OCI-LY3 (cell line): ENCODE results near the gene KCNH2.

ENCODE experiments used
- H2AFZ ChIP-seq: fragments of 200-600, 300-600 bp; shearing (Covaris generic); 2 replicates; pipeline ENCODE4 v1.6.0; 2014; ENCODE audit warnings: antibody characterized with exemption, low read depth, low read length
- H3K27ac ChIP-seq: fragments of 200-600, 300-600 bp; sonication (generic); 2 replicates; pipeline ENCODE4 v1.5.1; 2014; ENCODE audit warnings: mild to moderate bottlenecking, low read length, moderate library complexity, mixed read lengths
- H3K27me3 ChIP-seq: fragments of 200-600, 300-600 bp; sonication (generic); 2 replicates; pipeline ENCODE4 v1.6.1; 2014; ENCODE audit warnings: low read depth, low read length, mixed read lengths
- H3K36me3 ChIP-seq: fragments of 200-600, 300-600 bp; sonication (generic); replicated peaks from 2 replicates; pipeline ENCODE3; 2014; ENCODE audit warnings: low read depth, low read length, mixed read lengths
- H3K4me1 ChIP-seq: fragments of 300-600, 200-600 bp; sonication (generic); 2 replicates; pipeline ENCODE4 v1.6.1; 2014; ENCODE audit warnings: low read length, mixed read lengths
- H3K4me2 ChIP-seq: fragments of 200-600, 300-600 bp; sonication (generic); 2 replicates; pipeline ENCODE4 v1.6.1; 2014; ENCODE audit warnings: low read length, mixed read lengths
- H3K4me3 ChIP-seq: fragments of 300-600, 200-600 bp; sonication (generic); 2 replicates; pipeline ENCODE4 v1.5.1; 2014; ENCODE audit warnings: antibody characterized with exemption, mild to moderate bottlenecking, low read length, moderate library complexity
- H3K79me2 ChIP-seq: fragments of 300-600, 200-600 bp; shearing (Covaris generic); 2 replicates; pipeline ENCODE4 v1.6.1; 2014; ENCODE audit warnings: mild to moderate bottlenecking, low read length, mixed read lengths
- H3K9ac ChIP-seq: fragments of 300-600, 200-600 bp; shearing (Covaris generic); 2 replicates; pipeline ENCODE4 v1.6.0; 2014; ENCODE audit warnings: mild to moderate bottlenecking, low read length, moderate library complexity
- H3K9me3 ChIP-seq: fragments of 200-600, 300-600 bp; shearing (Covaris generic); 2 replicates; pipeline ENCODE4 v1.6.1; 2014; ENCODE audit warnings: low read length, mixed read lengths; ENCODE audit not compliant: insufficient read depth
- H4K20me1 ChIP-seq: fragments of 200-600, 300-600 bp; sonication (generic); 2 replicates; pipeline ENCODE4 v1.6.1; 2016; ENCODE audit warnings: low read length, mixed read lengths; ENCODE audit not compliant: insufficient read depth
- EZH2phosphoT487 ChIP-seq: fragments of 200-600 bp; shearing (Covaris generic); IDR thresholded peaks from 2 replicates; pipeline ENCODE4 v1.6.1; 2018; ENCODE audit warnings: antibody characterized with exemption, mixed run types, low read depth
- TF ChIP-seq, protein P1 (sequence below): fragments of 200-600, 300-600 bp; sonication (generic); IDR thresholded peaks from 2 replicates; pipeline ENCODE4 v1.5.1; 2014; ENCODE audit warnings: antibody characterized with exemption, low read length, low read depth

Gene KCNH2

DNA sequence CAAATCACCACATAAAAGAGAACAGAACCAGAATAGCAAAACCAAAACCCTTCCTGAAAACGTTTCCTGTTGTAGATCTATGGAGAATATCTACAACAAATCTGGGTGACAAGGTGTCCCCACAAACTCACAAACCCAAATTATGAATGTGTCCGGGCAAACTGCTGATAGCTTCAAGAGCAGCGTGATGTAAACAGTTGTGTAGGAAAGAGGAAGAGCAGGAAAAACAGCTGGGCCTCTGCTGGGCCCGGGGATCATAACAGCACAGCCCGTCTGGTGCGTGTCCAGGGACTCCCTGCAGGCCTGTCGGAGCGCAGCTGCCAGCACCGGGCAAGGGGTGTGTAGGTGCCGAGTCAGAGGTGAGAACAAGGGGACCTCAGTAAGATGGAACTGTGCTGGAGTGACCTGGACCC lies 53.7 kb downstream of the KCNH2 start:
- Histone ChIP-seq H3K9me3 (no peaks in the 10 kb centered on the region), H3K4me2 (no peak overlapping the region), H3K4me3 (no peak overlapping the region), H3K36me3 (no peaks in the 10 kb centered on the region), H3K79me2 (no peaks in the 10 kb centered on the region), H3K9ac (no peak overlapping the region), H3K27ac (no peak overlapping the region), H3K27me3 (peaks cover 36% of the 10 kb centered on the region), H3K4me1 (no peaks in the 10 kb centered on the region), H4K20me1 (no peaks in the 10 kb centered on the region), H2AFZ (no peak overlapping the region)
- no peak for TF ChIP-seq EZH2phosphoT487
- TF ChIP-seq, protein P1, sequence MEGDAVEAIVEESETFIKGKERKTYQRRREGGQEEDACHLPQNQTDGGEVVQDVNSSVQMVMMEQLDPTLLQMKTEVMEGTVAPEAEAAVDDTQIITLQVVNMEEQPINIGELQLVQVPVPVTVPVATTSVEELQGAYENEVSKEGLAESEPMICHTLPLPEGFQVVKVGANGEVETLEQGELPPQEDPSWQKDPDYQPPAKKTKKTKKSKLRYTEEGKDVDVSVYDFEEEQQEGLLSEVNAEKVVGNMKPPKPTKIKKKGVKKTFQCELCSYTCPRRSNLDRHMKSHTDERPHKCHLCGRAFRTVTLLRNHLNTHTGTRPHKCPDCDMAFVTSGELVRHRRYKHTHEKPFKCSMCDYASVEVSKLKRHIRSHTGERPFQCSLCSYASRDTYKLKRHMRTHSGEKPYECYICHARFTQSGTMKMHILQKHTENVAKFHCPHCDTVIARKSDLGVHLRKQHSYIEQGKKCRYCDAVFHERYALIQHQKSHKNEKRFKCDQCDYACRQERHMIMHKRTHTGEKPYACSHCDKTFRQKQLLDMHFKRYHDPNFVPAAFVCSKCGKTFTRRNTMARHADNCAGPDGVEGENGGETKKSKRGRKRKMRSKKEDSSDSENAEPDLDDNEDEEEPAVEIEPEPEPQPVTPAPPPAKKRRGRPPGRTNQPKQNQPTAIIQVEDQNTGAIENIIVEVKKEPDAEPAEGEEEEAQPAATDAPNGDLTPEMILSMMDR: no peak

DNA sequence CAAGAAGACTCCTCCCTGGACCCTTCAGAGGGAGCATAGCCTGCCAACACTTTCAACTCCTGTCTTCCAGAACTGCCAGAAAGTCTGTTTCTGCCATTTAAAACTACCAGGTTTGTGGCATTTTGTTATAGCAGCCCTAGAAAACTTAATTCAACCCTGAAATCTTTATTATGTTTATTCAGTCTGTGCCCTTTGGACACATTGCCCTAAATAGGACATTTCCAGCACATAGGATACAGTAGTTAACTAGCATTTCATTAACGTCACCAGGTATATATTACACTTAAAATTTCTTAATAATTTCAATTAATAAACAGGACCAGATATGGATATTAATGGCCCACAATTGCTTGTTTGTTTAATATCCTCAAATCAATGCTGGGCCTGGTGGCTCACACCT lies 54.3 kb downstream of the KCNH2 start:
- Histone ChIP-seq H3K27me3 (peaks cover 36% of the 10 kb centered on the region), H3K9ac (no peak overlapping the region), H4K20me1 (no peaks in the 10 kb centered on the region), H3K36me3 (no peaks in the 10 kb centered on the region), H3K27ac (no peak overlapping the region), H2AFZ (no peak overlapping the region), H3K4me3 (no peak overlapping the region), H3K79me2 (no peaks in the 10 kb centered on the region), H3K9me3 (no peaks in the 10 kb centered on the region), H3K4me2 (no peak overlapping the region), H3K4me1 (peaks cover under 1% of the 10 kb centered on the region; the same call in 1 of the 2 replicates)
- TF ChIP-seq, protein P1: no peak
- TF ChIP-seq EZH2phosphoT487: no peak

DNA sequence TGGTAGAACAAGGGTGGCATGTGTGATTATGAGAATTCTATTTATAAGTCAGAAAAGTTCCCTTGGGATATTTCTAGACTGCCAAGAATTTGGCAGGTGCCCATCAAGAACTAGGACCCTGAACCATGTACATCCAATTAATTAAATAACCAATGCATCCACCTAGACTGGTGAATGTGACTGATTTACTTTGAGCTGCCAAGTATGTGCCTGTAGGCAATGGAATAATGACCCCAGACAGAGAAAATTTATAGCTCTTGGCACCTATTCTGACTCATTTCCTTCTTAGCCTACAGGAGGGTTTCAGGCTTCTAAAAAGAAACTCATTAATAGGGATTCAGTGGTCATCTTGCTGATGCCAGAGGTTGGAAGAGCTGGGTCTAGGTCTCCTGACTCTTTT lies 54.9 kb downstream of the KCNH2 start:
- no peak overlapping the region for H3K4me2 ChIP-seq
- no peaks in the 10 kb centered on the region for H4K20me1 ChIP-seq
- peaks cover 5% of the 10 kb centered on the region for H3K4me1 ChIP-seq
- TF ChIP-seq EZH2phosphoT487: no peak
- TF ChIP-seq, protein P1: no peak
- no peak overlapping the region for H3K27ac ChIP-seq
- no peaks in the 10 kb centered on the region for H3K9me3 ChIP-seq
- peaks cover 35% of the 10 kb centered on the region for H3K27me3 ChIP-seq
- H3K36me3 ChIP-seq: no peaks in the 10 kb centered on the region
- H3K4me3 ChIP-seq: no peak overlapping the region
- H2AFZ ChIP-seq: no peak overlapping the region
- no peak overlapping the region for H3K9ac ChIP-seq
- no peaks in the 10 kb centered on the region for H3K79me2 ChIP-seq

DNA sequence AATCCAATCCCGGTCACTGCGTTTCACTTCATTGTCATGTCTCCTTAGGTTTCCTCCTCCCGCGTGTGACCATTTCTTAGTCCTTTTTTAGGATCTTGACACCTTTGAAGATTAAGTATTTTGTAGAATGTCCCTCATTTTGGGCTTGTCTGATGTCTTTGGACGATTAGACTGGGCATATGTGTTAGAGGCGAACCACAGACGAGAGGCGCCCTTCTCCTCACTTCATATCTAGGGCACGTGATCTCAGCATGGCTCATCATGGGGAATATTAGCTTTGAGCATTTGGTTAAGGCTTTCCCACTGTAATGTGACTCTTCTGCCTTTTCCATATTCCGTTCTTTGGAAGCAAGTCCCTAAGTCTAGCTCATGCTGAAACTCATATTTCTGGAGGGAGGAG lies 59.0 kb downstream of the KCNH2 start:
- Histone ChIP-seq H3K36me3 (no peaks in the 10 kb centered on the region), H3K27me3 (peaks cover 49% of the 10 kb centered on the region), H2AFZ (no peak overlapping the region), H3K4me2 (no peak overlapping the region), H3K79me2 (no peaks in the 10 kb centered on the region), H3K9ac (no peak overlapping the region), H3K27ac (no peak overlapping the region), H4K20me1 (no peaks in the 10 kb centered on the region), H3K9me3 (no peaks in the 10 kb centered on the region), H3K4me1 (peaks cover 5% of the 10 kb centered on the region), H3K4me3 (no peak overlapping the region)
- no peak for TF ChIP-seq EZH2phosphoT487
- TF ChIP-seq, protein P1: no peak
